Measurements from ENCODE around the gene TRPV2. TPM values are rescaled to one million over a fixed set of nuclear protein-coding genes. Genes with fewer than 3 reads are reported as not detected.

Gene TRPV2
- total RNA-seq, 4 donors from 2014 or later: 3.2 to 12.5 (median 6.5) TPM

DNA sequence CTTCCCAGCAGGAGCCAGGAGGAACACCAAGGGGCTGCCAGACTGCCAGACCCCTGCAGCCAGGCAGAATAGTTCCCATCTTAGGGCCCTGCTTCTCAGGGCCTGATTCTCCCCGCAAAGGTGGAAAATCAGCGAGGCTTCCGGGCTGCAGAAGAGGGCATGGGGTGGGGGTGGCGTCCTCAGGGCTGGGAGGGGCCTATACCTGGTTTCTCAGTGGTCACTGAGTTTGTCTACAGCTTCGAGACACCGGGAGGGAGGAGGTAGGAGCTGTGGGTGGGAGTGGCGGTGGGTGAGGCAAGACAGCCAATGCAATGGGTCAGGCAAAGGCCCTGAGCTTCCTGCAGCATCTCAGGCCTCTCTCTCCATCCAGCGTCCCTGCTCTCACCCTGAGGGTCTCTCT, 62.3 kb downstream of the TRPV2 start:
- H3K27me3 ChIP-seq: no peaks in the 10 kb centered on the region
- intact Hi-C loops (cut with DNase I): no loop called here
- WGBS, 2 donors: 66 to 78% methylated on average over 5 to 7 of the region's 8 CpGs
- H3K9me3 ChIP-seq: no peaks in the 10 kb centered on the region
- no peak overlapping the region for H3K4me3 ChIP-seq (replicated peaks in 1 of 3)
- DNase-seq: no peak
- no peaks in the 10 kb centered on the region for H3K36me3 ChIP-seq
- TF ChIP-seq, protein P1, sequence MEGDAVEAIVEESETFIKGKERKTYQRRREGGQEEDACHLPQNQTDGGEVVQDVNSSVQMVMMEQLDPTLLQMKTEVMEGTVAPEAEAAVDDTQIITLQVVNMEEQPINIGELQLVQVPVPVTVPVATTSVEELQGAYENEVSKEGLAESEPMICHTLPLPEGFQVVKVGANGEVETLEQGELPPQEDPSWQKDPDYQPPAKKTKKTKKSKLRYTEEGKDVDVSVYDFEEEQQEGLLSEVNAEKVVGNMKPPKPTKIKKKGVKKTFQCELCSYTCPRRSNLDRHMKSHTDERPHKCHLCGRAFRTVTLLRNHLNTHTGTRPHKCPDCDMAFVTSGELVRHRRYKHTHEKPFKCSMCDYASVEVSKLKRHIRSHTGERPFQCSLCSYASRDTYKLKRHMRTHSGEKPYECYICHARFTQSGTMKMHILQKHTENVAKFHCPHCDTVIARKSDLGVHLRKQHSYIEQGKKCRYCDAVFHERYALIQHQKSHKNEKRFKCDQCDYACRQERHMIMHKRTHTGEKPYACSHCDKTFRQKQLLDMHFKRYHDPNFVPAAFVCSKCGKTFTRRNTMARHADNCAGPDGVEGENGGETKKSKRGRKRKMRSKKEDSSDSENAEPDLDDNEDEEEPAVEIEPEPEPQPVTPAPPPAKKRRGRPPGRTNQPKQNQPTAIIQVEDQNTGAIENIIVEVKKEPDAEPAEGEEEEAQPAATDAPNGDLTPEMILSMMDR (IDR thresholded peaks at IDR 0.05): no peak
- TF ChIP-seq POLR2A (IDR thresholded peaks at IDR 0.05): no peak
- peaks cover 7 to 23% of the 10 kb centered on the region in 2 donors for H3K4me1 ChIP-seq
- peak overlapping the region; percentile 32 to 46 (median 38) for H3K27ac ChIP-seq

DNA sequence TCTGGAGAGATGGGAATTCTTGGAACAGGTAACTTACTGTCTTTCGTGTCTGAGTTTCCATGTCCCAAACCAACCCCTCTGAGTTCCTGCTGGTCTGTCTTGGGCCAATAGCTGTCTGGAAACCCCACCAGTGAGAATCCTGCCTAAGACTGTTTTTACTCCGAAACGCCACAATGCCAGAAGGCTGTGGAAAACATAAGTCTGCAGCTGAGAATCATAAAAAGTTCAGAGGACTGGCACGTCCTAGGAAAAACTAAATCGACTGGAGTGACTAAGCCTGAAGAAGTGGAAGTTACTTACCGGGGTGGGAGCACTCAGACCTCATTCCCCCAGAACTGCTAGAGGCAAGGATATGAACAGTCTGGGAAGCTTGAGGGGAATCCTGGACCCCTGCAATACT, 63.3 kb downstream of the TRPV2 start:
- no peak for DNase-seq
- TF ChIP-seq, protein P1 (IDR thresholded peaks at IDR 0.05): no peak
- no peak for TF ChIP-seq POLR2A (IDR thresholded peaks at IDR 0.05)
- no peak overlapping the region for H3K27ac ChIP-seq
- no peaks in the 10 kb centered on the region for H3K9me3 ChIP-seq
- H3K27me3 ChIP-seq: no peaks in the 10 kb centered on the region
- H3K4me3 ChIP-seq (replicated peaks in 1 of 3): no peak overlapping the region
- H3K36me3 ChIP-seq: no peaks in the 10 kb centered on the region
- peaks cover 7 to 23% of the 10 kb centered on the region in 2 donors for H3K4me1 ChIP-seq
- intact Hi-C loops (cut with DNase I): no loop called here
- 83 to 88% methylated on average over 6 of the region's 6 CpGs for WGBS, 2 donors

DNA sequence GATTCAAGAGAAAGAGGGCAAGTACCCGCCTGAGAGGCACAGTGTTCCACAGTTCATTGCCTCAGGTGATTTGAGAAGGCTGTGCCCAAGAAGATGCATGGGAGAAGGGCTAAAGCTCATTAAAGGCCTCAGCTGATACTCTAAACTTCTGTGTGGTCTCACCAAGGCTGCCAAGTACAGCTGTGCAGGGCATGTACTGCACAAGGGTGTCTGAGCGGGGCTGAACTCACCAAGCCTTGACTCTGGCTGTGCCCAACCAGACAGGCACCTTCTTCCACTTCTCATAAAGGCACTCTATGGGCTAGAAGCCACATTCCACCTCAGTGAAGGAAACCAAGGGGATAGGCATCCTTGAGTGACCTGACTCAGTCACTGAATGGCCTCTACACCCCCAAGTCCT, 63.9 kb downstream of the TRPV2 start:
- H3K9me3 ChIP-seq: no peaks in the 10 kb centered on the region
- H3K4me1 ChIP-seq: peaks cover 7 to 23% of the 10 kb centered on the region in 2 donors
- no peaks in the 10 kb centered on the region for H3K36me3 ChIP-seq
- no peak overlapping the region for H3K27ac ChIP-seq
- DNase-seq: peak in 1 of 2 donors; percentile 52
- H3K27me3 ChIP-seq: no peaks in the 10 kb centered on the region
- 60 to 78% methylated on average over 1 to 2 of the region's 2 CpGs for WGBS, 2 donors
- H3K4me3 ChIP-seq (replicated peaks in 1 of 3): no peak overlapping the region
- intact Hi-C loops (cut with DNase I): no loop called here
- TF ChIP-seq, protein P1 (IDR thresholded peaks at IDR 0.05): no peak
- no peak for TF ChIP-seq POLR2A (IDR thresholded peaks at IDR 0.05)

DNA sequence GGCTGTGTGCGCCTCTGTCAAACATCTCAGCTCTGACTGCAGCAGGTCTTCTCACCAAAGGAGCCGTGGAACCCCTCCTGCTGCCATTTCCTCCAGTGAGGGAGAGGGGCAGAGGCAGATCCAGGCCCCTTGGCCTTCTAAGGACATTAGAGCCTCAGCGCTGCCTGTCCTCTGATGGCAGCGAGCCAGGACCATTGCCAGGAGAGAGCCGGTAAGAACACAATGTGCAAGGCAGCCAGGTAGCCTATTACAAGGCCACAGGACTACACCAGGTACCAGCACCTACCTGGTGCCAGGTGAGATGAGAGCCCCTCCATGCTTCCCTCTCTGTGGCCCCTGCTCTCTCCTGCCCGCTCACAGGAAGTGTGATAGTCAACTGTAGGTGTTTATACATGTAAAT, 65.6 kb downstream of the TRPV2 start:
- no peak overlapping the region for H3K27ac ChIP-seq
- WGBS, 2 donors: 74 to 75% methylated on average over 1 to 5 of the region's 6 CpGs
- no peaks in the 10 kb centered on the region for H3K36me3 ChIP-seq
- TF ChIP-seq, protein P1 (IDR thresholded peaks at IDR 0.05): no peak
- TF ChIP-seq POLR2A (IDR thresholded peaks at IDR 0.05): no peak
- no peaks in the 10 kb centered on the region for H3K9me3 ChIP-seq
- peaks cover 11 to 27% of the 10 kb centered on the region in 2 donors for H3K4me1 ChIP-seq
- DNase-seq: peak; percentile 89 to 91
- intact Hi-C loops (cut with DNase I): no loop called here
- H3K27me3 ChIP-seq: no peaks in the 10 kb centered on the region
- no peak overlapping the region for H3K4me3 ChIP-seq (replicated peaks in 1 of 3)

DNA sequence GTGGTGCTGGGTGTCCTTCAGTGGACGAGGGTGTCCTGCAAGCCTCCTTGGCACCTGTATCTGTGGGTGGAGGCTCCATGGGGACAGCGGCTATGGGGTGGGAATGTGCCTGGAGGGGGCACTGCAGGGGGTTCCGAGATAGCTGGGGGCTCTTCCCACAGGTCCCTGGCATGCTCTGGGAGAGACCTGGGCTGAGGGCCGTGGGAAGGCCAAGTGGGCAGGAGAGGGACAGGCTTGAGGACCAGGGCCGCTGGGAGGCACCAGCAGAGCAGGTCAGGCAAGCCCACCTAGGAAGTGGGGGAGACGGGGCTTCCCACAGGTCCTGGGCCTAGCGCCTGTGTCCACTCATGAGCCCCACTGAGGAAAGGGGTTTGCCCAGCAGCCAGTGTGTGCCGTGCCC, 66.9 kb downstream of the TRPV2 start:
- Histone ChIP-seq H3K4me1 (peaks cover 22 to 36% of the 10 kb centered on the region in 2 donors), H3K36me3 (no peaks in the 10 kb centered on the region), H3K27ac (no peak overlapping the region), H3K9me3 (no peaks in the 10 kb centered on the region), H3K4me3 (replicated peaks in 1 of 3) (no peak overlapping the region), H3K27me3 (no peaks in the 10 kb centered on the region)
- DNase-seq: no peak
- whole genome bisulfite sequencing, 2 donors: 89 to 96% methylated on average over 4 to 5 of the region's 8 CpGs
- intact Hi-C loops (cut with DNase I): no loop called here
- TF ChIP-seq, protein P1 (IDR thresholded peaks at IDR 0.05): no peak
- no peak for TF ChIP-seq POLR2A (IDR thresholded peaks at IDR 0.05)
